GM21390 (cell line): ENCODE data around the gene SLC13A2.
"Not testable (repeated sequence)": the region's sequence is repeated elsewhere in the genome, so short reads cannot be mapped to it uniquely, and the experiment has no call there.

Experiments
- ATAC-seq: cut with Tn5 transposase; IDR thresholded peaks from one replicate; pipeline ENCODE4 v1.9.1; 2021; ENCODE audit not compliant: unreplicated experiment

SLC13A2 gene, protein sequence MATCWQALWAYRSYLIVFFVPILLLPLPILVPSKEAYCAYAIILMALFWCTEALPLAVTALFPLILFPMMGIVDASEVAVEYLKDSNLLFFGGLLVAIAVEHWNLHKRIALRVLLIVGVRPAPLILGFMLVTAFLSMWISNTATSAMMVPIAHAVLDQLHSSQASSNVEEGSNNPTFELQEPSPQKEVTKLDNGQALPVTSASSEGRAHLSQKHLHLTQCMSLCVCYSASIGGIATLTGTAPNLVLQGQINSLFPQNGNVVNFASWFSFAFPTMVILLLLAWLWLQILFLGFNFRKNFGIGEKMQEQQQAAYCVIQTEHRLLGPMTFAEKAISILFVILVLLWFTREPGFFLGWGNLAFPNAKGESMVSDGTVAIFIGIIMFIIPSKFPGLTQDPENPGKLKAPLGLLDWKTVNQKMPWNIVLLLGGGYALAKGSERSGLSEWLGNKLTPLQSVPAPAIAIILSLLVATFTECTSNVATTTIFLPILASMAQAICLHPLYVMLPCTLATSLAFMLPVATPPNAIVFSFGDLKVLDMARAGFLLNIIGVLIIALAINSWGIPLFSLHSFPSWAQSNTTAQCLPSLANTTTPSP

DNA sequence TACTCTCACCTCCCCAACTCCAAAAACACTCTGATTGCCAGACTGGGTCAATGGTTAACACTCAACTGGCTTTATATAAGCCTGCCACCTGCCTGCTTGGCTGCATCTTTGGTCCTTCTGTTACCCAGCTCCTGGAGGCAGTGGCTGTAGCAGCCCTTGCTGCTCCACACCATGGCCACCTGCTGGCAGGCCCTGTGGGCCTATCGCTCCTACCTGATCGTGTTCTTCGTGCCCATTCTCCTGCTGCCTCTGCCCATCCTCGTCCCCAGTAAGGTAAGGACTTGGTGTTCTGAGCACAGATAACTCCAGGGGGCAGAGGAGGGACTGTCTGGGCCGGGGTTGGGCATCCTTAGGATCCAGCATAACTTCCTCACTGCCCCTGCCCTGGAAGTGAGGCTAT is at the start of gene SLC13A2:
Gene SLC13A2 (plus strand): TSS at position 103 of the 400 bp plus-strand sequence. CDS start 69 bp downstream, at position 172.
- ATAC-seq = no peak

DNA sequence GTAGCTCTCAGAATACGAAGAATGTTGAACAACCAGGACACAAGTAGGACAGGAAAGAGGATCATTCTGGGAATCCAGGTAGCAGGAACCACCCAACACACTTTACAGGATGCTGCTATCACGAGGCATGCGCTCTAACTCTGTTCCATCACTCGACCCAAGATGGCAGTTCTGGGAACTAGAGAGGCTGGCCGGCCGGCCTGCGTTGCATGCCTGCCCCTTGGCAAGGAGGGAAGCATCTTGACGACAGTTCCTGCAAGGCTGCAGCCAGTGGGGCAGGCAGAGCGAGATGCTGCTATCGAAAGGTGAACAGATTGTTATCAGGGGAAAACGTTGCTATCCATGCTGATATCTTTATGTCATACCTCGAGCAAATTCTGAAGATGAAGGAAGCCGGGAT is 48.2 kb upstream of the SLC13A2 start:
- ATAC-seq = no peak

DNA sequence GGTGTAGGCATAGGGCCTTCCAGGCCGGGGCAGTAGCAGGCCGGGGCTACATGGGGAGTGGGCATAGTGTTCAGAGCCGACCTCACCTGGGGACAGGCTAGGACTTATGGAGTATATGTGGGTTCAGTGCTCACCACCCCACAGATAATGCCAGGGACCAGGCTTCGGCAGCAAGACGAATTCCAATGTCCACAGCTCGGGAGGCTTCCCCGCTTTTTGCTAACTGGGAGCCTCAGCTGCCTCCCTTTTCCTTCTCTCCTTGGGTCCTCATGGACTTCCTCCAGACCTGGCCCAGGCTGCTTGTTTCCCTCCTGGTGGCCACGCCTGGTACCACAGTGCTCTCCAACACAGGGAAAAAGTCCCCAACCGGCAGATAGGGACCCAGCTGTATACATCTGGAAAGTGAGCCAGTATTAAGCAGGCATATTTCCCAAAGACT is 47.3 kb upstream of the SLC13A2 start:
- ATAC-seq = no peak

DNA sequence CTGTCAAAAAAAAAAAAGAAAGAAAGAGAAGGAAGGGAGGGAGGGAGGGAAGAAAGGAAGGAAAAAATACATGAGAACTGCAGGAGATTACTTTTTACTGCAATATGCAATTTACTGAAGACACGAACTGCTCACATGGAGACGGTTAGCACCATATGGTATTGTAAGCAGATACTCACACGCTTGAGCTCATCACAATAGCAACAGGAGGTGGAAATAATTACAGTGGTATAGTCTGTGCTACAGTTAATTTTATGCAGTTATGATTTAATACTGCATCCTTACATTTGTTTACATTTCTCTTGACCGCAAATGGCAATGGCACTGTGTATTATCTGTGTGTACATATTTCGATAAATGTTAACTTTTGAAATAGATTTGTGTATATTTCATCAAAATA is 46.1 kb upstream of the SLC13A2 start:
- ATAC-seq = no peak

DNA sequence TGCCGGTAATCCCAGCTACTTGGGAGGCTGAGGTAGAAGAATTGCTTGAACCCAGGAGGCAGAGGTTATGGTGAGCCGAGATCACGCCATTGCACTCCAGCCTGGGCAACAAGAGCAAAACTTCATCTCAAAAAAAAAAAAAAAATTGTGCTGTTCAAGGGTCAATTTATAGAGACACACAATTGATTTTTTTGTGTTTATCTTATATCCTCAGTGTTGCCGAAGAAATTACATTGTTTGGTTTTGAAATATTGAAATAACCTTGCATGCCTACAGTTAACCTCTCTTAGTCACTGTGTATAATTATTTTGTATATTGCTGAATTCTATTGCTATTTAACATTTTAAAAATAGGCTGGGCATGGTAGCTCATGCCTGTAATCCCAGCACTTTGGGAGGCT is 45.5 kb upstream of the SLC13A2 start:
- not testable (repeated sequence) for ATAC-seq

DNA sequence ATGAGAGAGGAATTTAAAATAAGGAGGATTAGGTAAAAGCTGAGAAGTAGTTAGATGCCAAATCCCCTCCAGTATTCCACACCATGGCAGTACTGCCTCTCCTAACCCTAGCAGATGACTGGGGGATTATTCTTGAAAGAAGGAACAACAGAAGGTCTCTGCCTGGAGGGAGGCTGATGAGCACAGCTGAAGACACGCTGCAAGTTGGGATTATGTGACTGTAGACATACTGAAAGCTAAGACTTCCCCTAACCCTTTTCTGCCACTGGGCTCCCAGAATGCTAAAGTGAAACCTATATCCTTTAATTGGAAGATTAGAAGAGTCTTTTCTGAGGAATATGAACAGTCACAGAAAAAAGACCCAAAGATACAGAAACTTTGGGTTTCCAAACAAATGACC is 39.7 kb upstream of the SLC13A2 start:
- no peak for ATAC-seq

DNA sequence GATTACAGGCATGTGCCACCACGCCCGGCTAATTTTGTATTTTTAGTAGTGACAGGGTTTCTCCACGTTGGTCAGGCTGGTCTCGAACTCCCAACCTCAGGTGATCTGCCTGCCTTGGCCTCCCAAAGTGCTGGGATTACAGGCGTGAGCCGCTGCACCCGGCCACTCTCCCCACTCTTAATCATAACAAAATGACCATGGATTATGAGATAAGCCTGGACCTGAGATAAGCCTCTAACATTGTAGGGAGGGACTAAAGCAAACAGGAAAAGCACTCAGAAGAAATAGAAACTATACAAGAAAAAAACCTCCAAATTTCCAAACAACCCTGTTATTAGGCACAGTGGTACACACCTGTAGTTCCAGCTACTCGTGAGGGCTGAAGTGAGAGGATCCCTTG is 39.1 kb upstream of the SLC13A2 start:
- not testable (repeated sequence) for ATAC-seq

DNA sequence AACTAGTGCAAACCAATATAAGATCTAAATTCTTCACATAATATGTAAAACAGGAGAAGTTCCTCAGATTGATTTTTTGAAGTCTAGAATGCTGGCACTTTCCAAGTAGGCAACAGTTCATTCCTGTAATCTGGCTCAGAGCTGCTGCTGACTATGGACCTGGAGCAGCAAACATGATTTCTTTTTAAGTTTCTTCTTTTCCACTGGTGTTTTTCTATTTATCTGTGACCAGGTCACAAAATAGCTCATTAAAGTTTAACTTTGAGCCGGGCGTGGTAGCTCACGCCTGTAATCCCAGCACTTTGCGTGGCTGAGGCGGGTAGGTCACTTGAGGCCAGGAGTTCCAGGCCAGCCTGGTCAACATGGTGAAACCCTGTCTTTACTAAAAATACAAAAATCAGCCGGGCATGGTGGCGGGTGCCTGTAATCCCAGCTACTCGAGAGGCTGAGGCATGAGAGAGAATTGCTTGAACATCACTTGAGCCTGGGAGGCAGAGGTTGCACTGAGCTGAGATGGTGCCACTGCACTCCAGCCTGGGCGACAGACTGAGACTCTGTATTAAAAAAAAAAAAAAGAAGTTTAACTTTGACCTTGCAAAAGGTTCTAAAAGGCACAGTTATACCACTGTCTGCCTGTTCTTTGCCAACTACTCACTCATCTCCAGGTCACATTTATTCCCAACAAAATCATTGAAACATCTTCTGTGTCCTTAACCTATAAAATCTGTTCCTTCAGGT is 29.4 kb upstream of the SLC13A2 start:
- no peak for ATAC-seq

DNA sequence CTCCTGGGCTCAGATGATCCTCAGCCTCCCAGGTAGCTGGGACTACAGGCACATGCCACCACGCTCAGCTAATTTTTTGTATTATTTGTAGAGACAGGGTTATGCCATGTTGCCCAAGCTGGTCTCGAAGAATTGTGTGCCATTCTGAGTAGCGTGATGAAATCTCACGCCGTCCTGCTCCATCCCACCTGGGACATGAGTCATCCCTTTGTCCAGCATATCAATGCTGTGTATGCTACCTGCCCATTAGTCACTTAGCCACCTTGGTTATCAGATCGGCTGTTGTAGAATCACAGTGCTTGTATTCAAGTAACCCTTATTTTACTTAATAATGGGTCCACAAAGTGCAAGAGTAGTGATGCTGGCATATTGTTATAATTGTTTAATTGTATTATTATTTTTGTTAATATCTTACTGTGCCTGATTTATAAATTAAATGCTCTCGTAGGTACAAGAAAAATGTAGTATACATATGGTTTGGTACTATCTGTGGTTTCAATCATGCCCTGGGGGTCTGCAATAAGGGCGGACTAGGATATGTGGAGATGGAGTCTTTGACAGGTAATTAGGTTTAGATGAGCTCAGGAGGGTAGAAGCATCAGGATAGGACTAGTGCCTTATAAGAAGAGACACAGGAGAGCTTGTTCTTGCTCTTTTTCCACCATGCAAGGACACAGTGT is 26.6 kb upstream of the SLC13A2 start:
- no peak for ATAC-seq

DNA sequence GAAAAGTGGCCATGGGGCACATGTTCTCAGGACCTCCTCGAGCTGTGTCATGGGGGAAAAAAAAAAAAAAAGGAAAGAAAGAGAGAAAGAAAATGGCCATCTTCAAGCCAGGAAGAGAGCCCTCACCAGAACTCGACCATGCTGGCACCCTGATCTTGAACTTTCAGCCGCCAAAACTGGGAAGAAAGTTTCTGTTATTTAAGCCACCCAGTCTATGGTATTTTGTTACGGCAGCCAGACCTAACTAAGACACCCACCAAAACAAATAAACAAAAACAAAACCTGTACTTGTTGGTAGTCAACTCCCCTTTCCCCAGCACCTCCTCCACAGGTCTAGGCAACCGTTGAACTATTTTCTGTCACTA is 26.1 kb upstream of the SLC13A2 start:
- no peak for ATAC-seq

DNA sequence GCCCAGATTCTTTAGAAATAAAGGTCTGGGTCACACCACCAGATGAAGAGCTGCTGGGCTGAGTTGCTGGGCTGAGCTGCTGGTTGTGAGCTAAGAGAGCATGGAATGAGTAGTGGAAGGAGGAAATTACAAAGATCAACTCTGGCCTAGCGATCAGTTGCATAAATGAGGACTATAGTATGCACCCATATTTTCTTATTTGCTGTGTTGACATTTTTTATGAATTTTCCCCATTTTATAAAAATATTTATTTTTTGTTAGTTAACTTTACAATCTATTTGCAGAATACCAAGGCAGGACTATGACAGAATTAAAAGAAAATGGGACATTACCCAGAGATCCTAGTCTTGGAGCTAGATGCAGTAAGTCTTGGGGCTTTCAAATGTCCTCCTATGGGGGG is 23.6 kb upstream of the SLC13A2 start:
- ATAC-seq = no peak

DNA sequence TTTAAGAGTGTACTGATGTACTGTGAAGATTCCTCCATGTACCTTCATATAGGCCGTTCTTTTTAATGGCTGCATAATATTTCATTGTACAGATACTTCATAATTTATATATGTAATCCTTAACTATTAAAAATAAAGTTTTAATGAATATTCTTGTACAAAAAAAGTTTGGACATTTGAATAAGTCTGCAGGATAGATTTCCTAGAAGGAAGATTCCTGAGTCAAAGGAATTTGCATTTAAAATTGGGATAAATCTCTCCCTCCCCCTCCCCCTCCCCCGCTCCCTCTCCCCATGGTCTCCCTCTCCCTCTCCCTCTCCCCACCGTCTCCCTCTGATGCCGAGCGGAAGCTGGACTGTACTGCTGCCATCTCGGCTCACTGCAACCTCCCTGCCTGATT is 15.6 kb upstream of the SLC13A2 start:
- no peak for ATAC-seq

DNA sequence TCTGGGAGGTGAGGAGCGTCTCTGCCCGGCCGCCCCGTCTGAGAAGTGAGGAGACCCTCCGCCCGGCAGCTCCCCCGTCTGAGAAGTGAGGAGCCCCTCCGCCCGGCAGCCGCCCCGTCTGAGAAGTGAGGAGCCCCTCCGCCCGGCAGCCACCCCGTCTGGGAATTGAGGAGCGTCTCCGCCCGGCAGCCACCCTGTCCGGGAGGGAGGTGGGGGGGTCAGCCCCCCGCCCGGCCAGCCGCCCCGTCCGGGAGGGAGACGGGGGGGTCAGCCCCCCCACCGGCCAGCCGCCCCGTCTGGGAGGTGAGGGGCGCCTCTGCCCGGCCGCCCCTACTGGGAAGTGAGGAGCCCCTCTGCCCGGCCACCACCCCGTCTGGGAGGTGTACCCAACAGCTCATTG is 14.6 kb upstream of the SLC13A2 start:
- not testable (repeated sequence) for ATAC-seq

DNA sequence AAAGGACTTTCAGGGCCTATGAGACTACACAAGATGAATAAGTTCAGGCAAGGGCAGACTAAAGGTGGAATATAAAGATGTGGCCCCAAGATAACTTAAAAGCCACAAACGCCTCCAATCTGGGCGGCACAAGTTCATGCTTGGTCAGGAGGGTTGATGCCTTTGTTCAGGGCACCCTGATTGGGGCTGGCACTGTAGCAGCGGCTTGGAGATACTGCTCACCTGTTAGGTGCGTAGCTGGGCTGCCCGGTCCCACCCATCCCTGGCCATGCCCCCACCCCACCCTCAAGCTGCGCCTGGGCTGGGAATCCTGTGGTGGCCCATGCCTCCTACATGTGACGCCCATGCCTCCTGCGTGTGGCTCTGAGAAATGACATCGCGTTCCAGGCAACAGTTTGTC is 12.5 kb upstream of the SLC13A2 start:
- ATAC-seq = no peak

DNA sequence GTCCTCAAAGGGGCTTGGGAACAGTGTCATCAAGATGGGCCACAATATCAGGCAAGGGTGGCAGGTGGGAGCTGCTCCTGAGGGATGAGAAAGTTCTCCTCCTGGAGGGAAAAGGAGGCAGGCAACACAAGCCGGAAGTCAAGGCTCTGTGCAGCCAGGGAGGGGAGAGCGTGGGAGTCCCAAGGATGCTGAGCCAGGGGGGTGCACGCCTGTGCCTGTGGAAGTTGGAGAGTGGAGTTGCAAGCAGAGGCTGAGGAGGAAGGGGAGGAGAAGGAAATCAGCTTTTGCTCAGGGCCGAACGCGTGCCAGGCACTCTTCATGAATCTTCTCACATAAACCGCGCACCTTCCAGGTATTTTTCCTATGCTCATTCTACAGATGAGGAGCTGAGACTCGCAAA is 7.4 kb upstream of the SLC13A2 start:
- ATAC-seq = no peak

DNA sequence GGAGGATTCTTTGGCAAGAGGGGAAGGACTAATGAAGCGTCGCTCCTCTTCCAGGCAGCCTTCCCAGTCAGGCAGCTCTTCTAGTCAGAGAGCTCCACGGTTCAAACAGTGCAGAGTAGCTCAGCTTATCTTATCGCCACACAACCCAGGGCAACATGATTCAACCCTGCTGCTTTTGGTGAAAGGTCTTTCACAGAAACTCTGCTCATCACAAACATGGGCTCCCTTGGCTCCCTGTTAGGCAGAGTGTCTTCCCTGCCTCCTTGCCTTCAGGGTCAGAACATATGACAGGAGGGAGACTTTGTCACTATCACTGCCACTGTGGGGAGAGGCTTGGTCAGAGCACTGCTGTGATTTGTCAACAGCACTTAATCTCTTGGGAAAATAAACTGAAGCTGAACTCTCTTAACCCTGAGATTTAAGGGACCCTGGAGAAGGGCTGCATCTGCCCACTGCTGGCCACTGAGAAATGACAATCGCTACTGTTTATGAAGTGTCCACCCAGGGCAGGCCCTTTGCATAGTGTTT is 6.9 kb upstream of the SLC13A2 start:
- ATAC-seq = no peak

DNA sequence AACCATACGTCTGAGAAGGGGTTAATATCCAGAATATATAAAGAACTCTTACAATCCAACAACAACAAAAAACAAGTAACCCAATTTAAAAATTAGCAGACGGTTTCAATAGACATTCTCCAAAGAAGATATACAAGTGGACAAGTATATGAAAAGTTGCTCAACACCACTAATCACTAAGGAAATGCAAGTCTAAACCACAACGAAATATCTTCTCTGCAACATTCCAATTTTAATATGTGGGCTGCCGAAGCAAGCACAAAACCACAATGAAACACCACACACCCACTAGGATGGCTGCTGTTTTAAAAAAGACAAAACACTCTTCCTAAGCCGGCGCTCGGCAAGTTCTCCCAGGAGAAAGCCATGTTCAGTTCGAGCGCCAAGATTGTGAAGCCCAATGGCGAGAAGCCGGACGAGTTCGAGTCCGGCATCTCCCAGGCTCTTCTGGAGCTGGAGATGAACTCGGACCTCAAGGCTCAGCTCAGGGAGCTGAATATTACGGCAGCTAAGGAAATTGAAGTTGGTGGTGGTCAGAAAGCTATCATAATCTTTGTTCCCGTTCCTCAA is 5.9 kb upstream of the SLC13A2 start:
- ATAC-seq = no peak

DNA sequence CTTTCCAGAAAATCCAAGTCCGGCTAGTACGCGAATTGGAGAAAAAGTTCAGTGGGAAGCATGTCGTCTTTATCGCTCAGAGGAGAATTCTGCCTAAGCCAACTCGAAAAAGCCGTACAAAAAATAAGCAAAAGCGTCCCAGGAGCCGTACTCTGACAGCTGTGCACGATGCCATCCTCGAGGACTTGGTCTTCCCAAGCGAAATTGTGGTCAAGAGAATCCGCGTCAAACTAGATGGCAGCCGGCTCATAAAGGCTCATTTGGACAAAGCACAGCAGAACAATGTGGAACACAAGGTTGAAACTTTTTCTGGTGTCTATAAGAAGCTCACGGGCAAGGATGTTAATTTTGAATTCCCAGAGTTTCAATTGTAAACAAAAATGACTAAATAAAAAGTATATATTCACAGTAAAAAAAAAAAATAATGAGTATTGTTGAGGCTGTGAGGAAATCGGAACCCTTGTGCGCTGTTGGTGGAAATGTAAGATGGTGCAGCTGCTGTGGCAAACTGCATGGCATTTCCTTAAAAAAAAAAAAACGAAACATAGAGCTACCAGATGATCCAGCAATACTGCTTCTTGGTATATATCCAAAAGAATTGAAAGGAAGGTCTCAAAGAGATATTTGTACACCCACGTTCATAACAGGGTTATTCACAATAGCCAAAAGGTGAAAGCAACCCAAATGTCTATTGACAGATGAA is 5.3 kb upstream of the SLC13A2 start:
- ATAC-seq = not testable (repeated sequence)

DNA sequence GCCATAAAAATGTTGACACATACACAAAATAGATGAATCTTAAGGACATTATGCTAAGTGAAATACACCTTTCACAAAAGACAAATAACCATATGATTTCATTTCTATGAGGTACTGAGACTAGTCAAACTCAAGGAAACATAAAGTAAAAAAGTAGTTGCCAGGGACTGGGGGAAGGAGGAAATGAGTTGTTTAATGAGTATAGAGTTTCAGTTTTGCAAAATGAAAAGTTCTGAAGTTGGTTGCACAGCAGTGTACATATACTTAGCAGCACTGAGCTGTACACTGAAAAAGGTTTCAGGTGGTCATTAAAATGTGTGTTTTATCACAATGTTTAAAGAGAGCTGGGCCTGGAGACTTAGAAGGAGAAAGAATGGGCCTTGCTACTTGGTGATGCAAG is 4.7 kb upstream of the SLC13A2 start:
- peak; percentile 61 for ATAC-seq

DNA sequence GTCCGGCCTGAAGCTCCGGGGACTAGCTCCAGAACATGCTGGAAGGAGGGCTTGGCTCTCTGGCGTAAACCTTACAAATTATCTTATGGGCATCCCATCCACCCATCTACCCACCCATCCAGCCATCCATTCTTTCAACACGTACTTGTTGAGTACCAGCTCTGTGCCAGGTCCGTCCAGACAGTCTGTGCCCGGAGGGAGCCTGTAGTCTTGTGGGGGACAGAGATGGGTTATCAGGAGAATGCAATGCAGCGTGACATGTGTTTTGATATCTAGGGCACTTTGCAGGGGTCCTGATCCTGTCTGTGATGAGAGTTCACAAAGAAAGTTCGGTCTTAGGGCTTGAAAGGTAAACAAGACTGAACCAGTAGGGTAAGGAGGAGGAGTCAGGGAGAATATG is 4.1 kb upstream of the SLC13A2 start:
- no peak for ATAC-seq
